Epithelial cell of prostate (primary cell): ENCODE data around the gene CSAG1.
"Not testable (repeated sequence)": the region's sequence is repeated elsewhere in the genome, so short reads cannot be mapped to it uniquely, and the experiment has no call there.

Experiments
- DNase-seq: peaks from one replicate; pipeline ENCODE4 v3.0.0-alpha.2; 2011; ENCODE audit warnings: low read depth, low spot score
- H3K27ac ChIP-seq: fragments of 450-650 bp; 2 replicates; pipeline ENCODE4 v1.5.1; 2017; ENCODE audit warnings: mild to moderate bottlenecking

Gene CSAG1

GRCh38 chrX:152706500-152706899 lies 27.0 kb downstream of the CSAG1 start:
- H3K27ac ChIP-seq, result not testable (repeated sequence)

GRCh38 chrX:152700390-152700789 lies 33.1 kb downstream of the CSAG1 start:
- not testable (repeated sequence) for DNase-seq, H3K27ac ChIP-seq

More at GRCh38 chrX:152706500-152706899, 27.0 kb downstream of the CSAG1 start:
- DNase-seq, result not testable (repeated sequence)

DNA sequence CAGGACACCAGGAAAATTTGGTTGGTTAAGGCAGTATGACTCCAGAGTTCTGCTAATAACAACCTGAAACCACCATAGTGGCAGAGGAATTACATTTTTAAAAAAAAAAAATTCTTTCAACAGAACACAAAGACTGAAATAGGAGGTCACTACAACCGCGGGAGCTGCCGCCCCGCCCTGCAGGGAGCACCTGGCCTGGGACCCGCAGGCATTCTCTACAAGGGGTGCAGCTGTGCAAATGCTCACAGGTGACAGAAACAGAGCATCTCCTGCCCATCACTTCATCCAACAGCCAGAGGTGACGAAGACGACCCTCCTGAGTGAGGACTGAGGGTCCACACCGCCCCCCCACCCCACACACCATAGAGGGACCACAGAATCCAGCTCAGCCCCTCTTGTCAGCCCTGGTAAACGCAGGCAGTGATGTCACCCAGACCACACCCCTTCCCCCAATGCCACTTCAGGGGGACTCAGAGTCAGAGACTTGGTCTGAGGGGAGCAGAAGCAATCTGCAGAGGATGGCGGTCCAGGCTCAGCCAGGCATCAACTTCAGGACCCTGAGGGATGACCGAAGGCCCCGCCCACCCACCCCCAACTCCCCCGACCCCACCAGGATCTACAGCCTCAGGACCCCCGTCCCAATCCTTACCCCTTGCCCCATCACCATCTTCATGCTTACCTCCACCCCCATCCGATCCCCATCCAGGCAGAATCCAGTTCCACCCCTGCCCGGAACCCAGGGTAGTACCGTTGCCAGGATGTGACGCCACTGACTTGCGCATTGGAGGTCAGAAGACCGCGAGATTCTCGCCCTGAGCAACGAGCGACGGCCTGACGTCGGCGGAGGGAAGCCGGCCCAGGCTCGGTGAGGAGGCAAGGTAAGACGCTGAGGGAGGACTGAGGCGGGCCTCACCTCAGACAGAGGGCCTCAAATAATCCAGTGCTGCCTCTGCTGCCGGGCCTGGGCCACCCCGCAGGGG lies 35.3 kb downstream of the CSAG1 start, which contains the start of gene MAGEA3:
Gene MAGEA3, plus strand, starts transcription at position 843 of the 980 bp plus-strand sequence. CDS start 2,039 bp downstream, outside the sequence.
- not testable (repeated sequence) for DNase-seq, H3K27ac ChIP-seq

- not testable (repeated sequence) for DNase-seq, H3K27ac ChIP-seq
Measured at GRCh38 chrX:152681012-152681411, 52.5 kb downstream of the CSAG1 start.
